Stimulated activated naive CD4-positive, alpha-beta T cell (primary cell): ENCODE results near the gene UMAD1.

ENCODE experiments used
- DNase-seq, 6 experiments: peaks; one replicate each; lab custom pipeline; 2025; lab: John Stamatoyannopoulos, UW

Gene UMAD1

DNA sequence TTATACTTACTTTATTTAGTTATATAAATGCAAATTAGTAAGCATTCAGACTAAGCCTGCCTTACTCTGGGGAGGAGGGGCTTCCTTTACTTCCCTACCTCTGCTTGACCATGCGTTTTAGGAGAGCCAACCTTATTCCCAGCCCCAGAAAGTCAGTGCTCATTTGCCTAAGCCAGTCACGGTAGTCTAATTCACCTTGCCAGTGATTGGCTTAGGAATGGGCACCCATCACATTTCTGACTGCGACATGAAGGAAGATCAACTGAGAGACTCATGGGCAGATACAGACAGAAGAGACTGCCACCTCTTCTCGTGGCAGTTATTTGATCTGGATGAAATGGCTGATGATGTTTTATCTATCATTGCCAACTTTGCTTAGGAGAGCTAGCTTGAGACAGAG is 48.4 kb downstream of the UMAD1 start:
- DNase-seq: no peak

DNA sequence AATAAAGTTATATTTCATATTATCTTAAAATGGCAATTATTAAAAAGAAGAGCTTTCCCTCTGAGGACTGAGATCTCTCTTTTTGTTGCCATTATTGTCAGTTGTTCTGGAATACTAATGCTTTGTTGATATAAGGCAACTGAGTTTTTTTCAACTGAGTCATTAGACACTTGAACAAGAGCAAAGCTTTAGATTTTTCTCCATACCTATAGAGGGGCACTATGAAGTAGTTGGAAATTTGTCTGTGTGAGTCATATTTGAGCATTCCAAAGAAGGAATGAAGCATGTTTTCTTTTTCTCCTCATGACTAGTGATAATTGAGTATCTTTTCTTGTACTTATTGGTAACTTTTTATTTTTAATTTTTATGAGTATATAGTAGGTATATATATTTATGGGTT is 53.3 kb downstream of the UMAD1 start:
- DNase-seq: no peak

DNA sequence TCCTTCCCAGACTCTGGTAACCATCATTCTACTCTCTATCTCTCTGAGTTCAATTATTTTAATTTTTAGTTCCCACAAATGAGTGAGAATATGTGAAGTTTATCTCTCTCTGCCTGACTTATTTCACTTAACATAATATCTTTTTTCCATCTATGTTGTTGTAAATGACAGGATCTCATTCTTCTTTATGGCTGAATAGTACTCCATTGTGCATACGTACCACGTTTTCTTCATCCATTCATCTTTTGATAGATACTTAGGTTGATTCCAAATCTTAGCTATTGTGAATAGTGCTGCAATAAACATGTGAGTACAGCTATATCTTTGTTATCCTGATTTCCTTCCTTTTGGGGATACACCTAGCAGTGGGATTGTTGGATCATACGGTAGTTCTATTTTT is 54.0 kb downstream of the UMAD1 start:
- no peak for DNase-seq

DNA sequence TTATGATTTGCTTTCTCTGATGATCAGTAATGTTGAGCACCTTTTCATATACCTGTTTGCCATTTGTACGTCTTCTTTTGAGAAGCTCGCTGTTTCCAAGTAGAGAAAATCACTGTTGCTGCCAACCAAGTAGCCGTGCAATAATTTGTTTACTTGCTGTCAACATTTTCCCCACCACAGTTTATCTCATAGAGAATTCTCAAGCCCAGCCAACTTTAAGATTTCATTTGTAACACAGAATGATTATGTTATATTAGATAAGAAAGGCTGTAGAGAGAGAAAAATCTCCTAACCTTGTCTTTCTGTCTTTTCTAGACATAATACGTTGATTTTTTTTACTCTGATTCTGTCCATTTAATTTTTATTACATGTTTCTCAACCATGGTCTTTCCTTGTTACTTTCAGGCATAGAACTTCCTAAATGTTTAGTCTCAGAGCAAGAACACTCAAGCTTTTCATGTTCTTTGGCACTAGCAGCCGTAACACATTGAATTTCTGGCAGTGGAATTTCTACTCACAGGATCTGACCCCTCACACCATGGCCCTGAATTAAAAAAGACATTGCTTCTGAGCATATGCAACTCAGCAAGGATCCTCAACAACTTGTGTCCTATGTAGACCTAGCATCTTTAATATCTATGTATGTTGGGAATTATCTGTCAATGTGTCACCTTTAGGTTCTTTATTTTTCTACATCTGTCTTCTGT is 54.7 kb downstream of the UMAD1 start:
- DNase-seq: no peak

DNA sequence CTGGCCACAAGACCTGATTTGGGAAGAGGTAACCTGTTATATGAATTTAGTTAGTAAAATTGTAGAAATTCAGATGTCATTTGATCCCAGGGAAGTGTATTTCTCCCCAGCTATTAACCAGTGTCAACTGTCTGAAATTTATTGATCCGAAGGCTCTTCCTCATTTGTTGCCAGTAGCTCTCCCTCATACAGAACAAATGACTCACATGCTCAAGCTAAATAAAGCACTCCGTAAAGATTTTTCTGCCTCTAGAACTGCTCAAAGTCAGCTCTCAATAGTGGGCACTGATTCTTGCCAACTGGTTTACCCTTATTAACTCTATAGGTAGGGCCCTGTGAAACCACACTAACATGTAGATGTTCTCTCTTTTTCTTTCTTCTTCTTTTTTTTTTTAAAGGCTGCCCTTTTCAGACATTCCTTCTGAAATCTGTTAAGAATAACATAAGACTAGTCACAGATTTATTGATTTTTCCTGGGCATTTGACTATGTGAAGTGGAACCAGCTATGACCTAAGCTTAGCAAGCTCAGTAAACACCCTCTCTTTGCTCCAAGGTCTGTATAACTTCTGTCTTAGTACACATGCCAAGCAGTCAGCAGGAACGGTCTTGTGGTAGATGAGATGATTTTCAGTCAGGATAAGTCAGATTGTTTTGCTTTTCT is 56.0 kb downstream of the UMAD1 start:
- no peak for DNase-seq

DNA sequence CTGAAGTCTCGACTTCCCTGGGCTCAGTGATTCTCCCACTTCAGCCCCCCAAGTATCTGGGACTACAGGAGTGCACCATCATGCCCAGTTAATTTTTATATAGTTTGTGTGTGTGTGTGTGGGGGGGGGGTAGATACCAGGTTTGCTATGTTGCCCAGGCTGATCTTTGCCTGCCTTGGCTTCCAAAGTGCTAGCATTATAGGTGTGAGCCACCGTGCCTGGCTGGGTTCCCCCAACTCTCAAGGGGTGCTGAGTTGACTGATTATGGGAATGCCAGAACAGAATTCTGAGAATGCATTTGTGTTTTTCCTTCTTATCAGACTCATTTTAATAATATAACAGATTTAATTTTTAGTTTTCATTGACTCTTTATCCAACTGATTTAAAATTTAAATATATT is 58.4 kb downstream of the UMAD1 start:
- no peak for DNase-seq

DNA sequence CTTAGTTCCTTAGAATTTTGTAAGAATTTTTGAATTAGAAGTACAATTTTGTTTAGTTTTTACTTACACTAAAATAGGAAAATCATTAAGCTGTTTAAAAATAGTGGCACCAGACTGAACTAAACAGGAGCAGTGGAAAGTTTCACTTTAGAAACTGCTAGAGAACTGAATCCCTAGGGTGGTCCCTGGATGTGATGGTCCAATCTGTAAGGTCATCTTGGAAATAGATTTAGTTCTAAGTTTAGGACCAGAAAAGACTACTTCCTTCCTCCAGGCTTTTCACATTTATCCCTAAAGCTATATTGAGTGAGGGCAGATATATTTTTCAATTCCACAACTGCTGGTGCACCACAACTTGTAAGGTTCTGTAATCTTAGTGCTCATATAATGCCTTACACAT is 58.8 kb downstream of the UMAD1 start:
- DNase-seq: no peak

DNA sequence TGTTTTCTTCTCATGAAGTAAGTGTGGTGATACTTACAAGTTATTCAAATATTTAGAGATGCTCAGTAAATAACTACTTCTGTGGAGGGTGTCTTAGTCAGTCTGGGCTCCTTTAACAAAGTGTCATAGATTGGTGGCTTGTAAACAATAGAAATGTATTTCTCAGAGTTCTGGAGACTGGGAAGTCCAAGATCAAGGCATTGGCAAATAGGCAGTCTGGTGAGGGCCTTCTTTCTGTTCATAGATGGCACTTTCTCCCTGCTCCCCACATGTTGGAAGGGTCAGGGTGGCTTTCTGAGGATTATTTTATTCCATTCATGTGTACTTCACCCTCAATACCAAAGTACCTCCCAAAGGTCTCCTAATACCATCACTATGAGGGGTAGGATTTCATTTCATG is 59.4 kb downstream of the UMAD1 start:
- DNase-seq: no peak

DNA sequence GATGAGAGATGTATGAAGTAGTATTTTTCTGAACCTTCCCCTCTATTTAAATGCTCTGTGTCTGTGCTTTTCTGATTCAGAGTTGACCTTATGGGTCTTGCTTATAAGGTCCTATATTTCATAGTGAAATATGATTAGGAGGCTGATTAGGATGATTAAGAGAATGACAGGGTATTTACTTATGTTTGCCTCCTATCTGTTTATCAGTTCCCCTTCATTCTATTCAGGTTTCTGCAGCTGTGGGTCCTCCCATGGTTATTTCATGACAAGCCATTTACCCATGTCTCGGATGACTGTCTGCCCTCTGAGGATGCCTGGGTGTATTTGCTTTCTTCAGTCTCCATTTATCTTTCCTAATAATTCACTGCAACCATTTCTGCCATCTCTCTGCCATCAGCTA is 61.0 kb downstream of the UMAD1 start:
- DNase-seq: no peak

DNA sequence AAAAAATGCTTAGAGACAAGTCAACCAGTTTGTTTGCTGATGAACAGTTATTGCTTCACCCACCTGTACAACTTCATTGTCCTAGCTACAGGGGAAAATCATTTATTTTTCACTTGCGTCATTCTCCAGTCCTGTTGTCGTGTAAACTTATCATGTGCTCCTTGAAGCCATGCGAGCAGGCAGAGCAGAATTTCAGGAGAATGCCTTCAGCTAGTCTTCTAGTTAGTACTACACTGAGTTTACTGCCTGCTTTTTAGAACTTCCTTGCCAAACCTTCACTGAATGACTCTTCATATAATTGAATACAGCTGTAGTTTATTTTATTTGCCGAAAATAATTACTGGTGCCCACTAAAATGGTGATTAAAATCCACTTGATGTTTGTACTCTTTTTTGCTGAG is 62.3 kb downstream of the UMAD1 start:
- DNase-seq: no peak

DNA sequence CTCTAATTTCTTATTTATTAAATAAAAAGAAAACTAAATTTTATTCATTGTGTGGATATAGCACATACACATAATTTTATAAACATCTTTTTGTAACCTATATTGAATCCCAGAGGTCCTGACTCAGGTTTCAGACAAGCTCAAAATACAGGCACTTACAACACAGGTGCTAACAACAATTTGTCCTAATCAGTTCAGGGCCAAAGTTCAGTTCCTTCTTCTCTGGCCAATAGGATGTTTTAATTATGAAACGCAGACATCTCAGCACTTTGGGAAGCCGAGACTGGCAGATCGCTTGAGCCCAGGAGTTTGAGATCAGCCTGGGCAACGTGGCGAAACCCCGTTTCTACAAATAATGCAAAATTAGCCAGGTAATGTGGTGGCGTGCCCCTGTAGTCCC is 62.9 kb downstream of the UMAD1 start:
- DNase-seq: no peak

DNA sequence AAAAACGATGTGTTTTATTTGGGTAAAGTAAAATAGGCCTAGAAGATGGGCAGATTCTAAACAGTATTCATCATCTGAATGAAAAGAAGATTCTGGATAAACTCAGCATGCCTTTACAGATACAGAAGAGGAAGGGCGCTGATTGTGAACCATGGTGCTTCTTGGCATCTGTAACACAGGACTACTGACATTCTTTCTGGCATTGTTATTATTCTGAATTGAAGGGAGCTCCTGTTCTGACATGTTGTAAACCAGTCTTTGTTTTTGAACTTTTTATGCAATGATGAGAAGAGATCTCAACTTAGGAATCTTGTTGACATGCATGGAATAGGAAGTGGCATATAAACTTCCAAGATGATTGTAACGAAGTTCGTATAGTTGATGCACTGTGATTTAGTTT is 64.3 kb downstream of the UMAD1 start:
- DNase-seq: no peak

DNA sequence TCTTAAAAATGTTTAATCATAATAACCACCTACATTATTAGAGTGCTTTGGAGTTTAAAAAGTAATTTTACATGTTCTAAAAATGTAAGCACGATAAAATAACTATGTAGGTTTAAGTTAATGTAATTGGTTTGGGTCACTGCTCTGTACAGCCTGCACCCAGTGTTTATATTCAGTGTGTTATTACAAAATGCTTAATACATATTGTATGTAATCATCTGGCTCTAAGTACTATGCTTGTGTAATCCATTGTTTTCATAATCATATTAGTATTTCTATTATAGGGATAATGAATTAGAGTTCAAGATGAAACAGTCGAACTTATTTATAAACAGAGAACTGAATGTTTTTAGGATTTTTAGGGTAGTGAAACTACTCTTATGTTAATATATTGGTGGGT is 64.8 kb downstream of the UMAD1 start:
- no peak for DNase-seq

DNA sequence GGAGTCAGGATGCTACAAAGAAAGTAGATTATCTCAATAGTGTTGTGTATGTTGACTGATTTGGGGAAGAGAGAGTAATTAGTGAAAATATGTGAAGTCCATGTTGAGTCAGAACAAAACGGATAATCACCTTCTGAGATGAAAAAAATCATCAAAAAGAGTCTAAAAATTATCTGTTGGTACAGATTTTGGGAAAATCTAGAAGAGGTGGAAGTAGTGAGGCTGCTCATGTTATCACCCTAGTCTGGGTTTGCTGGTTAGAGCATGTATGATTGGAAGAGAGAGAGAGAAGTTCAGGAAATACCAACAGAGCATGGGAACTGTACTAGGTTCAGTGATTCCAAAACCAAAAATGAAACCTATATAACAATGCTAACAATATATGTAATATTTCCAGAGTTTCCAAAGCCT is 65.6 kb downstream of the UMAD1 start:
- no peak for DNase-seq

DNA sequence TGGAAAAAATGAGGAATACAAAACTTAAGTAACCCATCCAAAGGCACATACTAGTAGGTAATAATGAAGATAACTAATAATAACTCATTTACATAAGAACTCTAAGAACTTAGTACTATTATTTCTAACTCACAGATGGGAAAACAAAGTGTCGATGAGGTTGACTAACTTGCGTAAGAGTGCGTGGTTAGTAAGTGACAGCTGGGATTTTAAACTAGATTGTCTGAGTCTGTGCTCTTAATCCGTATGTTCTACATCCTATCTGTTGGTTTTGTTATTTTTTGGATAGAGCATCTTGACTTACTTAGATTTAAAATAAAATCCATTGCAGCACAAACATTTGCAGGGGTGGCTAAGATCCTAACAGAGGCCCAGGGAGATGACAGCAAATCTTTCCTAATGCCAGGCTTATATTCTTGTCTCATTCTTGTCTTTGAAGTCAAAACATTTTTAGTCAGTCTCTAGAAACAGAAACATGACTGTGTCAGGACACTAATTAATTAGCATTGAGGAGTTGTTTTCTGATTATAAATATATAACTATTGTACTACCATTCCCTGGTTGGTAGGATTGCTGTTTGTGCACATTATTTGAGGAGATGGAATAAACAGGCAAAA is 66.1 kb downstream of the UMAD1 start:
- DNase-seq: no peak

DNA sequence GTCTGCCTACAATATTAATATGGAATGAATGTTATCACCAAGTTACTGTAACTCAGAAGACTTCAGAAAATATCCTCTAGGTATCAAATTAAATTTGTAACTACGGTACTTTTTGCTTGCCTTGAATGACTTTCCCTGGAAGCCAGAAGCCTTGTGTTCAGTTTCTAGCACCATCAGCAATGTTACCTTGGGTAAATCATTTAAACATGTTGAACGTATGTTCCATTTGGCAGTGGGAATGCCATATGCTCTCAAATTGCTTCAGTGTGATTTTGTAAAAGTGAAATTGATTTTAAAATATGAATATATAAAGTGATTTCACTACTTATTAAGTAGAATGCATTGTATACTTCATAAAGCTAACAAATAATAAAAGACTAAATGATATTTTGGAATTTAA is 66.7 kb downstream of the UMAD1 start:
- DNase-seq: no peak

DNA sequence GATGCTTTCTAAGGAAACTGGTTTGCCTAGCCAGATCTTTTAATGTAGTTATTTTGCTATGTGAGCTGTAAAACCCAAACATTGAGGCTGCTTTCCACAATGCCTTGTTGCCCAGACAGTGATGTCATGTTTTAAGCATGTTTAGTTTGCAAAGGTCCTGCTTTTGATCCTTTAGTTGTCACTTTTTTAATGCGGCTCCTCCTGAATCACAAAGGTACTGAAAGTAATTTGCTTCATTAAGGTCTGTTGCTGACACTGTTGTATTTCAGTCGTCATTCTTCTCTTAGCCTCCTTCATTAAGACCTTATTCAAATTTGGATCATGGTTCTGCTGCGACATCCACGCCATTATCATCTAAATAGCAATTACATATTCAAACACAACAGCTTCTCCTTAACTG is 67.3 kb downstream of the UMAD1 start:
- DNase-seq: no peak

DNA sequence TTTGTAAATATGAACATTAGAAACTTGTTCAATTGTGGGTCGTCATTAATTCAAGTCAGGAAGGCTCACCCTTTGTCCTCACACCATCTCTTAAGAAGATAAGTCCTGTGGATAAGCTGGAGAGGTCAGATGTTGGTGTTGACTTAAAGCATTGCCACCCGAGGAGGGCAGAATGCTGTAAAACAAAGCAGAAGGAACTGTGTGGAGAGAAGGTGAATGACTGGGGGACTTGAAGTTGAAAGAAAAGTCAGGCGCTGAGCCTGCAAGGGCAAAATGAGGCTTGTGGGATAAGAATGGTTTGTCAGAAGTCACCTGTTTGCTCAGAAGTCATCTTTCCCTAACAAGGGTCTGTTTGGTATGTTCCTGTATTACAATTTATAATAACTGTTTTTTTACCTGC is 68.7 kb downstream of the UMAD1 start:
- DNase-seq: no peak

DNA sequence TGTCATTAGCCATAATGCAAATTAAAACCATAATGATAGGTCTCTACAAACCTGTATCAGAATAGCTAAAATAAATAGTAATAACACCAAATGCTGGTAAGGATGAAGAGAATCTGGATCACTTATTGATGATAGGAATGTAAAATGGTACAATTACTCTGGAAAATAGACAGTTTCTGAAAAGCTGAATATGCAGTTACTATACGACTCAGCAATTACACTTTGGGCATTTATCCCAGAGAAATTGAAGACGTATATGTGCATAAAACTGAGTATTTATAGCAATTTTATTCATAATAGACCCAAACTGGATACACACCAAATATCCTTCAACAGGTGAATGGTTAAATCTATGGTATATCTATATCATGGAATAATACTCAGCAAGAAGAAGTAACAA is 69.9 kb downstream of the UMAD1 start:
- no peak for DNase-seq

DNA sequence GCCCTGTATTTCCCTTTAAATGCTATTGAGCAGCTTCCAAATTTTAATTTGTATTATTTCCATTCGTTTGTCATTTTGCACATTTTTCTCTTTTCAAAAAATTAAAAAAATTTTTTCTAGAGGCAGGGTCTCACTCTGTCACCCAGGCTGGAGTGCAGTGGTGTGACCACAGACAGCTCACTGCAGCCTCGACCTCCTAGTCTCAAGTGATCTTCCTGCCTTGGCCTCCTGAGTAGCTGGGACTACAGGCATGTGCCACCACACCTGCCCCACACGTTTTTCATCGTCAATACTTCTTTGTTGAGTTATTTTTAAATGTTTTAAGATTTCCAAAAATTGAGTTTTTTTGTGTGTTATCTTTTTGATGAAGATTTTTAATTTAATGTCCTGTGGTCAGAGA is 73.2 kb downstream of the UMAD1 start:
- no peak for DNase-seq

DNA sequence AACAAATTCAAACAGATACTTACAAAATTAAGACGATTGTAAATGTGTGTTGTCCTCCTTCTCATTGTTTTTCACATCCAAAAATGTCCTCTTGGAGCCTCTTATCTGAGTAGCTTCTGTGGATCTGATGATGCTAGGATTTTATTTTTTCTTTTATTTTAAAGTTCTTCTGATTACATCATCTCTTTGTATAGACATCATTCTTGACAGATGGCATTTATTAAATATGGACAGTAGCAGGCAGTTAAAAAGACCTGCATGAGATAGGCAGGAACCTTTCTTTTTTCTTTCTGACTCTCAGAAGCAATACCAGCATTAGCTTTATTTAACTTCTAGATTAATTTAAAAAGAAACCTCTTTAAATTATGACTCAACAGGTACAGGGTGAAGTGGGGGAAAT is 77.9 kb downstream of the UMAD1 start, which contains the start of gene RPA3:
TSS of gene RPA3 (minus strand) at position 116 of the 400 bp plus-strand sequence. CDS start 78,189 bp downstream, outside the sequence.
- DNase-seq: no peak

DNA sequence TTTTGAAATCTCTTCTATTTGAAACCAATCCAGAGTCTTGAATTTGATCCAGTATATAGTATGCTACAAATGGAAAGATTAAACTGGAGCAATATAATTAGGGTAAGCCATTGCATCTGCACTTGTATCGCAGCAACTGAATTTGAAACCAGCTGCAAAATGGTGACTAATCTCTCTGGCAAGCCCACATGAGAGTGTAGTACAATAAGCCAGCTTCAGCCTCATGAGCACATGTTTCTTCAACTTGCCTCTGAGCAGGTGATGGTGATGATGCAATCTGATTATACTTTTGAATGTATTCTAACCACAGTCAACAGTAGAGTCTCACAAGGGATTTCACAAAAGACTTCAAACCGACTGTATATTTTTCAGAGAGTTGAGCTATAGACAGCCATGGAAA is 78.7 kb downstream of the UMAD1 start:
- no peak for DNase-seq

DNA sequence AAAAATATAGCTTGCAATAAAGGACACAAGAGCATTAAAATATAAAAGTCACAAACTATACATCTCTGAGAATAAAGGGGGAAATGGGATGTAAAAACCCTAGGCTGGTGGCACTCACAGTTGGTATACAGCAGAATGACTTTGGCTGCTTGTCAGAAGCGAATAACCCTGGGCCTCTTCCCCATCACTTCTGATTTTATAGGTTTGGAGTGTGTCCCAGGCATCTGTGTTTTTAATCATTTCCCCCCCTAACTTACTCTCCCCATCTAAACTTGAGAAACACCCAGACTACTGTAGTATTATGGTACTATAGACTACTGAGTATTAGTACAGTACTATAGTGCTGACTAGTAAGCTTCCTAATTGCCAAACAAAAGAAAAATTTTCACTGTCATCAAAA is 79.6 kb downstream of the UMAD1 start:
- DNase-seq: no peak
